COLO829 (cell line): ENCODE data around the gene ZCRB1.

Source experiments
- DNase-seq: peaks from one replicate; pipeline ENCODE4 v3.0.0; 2012; ENCODE audit warnings: low spot score

ZCRB1 gene

GRCh38 chr12:42327227-42327590 is 1.3 kb upstream of the ZCRB1 start:
- DNase-seq: no peak

- DNase-seq: no peak
These were observed 790 bp upstream of the ZCRB1 start for GRCh38 chr12:42326541-42327226.

GRCh38 chr12:42325326-42325652 is 605 bp downstream of the ZCRB1 start:
- DNase-seq: no peak

- DNase-seq: no peak
These were observed 2.0 kb downstream of the ZCRB1 start for GRCh38 chr12:42323856-42324255.

DNA sequence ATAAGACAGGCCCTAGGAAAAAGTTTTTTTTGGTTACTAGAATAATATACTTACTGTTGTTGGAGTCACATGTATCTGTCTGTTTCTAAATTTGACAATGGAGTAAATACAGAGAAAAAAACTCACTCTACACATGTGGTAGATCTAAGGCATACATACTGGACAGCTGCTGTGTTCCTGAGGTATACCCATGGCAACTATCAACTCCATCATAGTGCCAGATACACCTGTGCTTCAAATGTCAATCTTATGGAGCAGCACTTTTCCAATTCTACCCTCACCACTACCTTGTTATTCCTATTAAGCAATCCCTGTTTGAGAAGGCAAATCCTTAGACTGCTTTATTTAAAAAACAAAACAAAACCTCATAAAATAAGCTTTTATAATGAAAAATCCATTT is 3.3 kb downstream of the ZCRB1 start:
- no peak for DNase-seq

DNA sequence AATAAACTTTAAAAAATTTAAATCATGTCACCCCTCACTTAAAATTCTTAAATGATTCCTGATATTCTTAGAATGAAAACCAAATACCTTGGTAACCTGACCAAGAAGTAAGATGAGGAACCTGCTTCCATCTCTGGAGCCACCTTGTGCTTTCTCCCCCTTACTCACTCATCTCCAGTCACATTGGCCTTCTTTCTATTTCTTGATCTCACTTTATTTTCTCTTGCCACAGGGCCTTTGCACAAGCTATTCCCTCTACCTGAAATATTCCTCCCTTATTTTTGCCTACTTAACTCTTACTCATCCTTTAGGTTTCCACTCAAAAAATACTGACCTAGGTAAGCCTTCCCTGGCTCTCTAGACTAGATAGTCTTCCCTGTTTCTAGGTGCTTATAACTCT is 5.1 kb downstream of the ZCRB1 start:
- no peak for DNase-seq

DNA sequence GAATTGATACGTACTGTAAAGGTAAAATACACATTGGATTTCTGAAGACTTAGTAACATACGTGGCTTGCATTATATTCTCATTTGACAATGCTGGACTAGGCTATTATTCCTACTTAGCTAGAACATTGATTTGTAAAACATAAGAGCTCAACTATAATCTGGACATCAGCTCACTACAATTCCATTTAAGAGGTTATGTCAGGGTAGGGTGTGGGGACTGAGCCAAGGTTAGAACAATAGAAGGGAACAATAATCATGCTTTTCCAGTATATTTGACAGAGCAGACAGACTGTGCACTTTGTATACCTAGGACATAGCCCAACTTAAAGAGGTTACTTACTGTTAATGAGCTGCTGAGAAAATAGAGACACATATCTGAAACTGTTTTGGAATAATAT is 10.8 kb downstream of the ZCRB1 start:
- no peak for DNase-seq

GRCh38 chr12:42309996-42310395 is 15.9 kb downstream of the ZCRB1 start:
- DNase-seq: no peak

DNA sequence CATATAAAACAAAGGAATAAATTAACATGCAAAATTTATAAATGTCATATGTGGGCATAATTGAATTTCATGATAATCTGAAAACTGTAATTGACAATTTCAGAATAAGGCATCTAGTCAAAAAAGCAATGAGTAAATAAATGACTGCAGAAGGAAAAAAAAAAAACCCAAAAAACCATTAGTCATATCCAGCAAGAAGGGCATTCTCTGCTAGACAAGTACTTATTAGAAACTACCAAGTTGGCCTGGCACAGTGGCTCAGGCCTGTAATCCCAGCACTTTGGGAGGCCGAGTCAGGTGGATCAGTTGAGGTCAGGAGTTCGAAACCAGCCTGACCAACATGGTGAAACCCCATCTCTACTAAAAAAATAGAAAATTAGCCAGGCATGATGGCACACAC is 17.5 kb downstream of the ZCRB1 start:
- DNase-seq: no peak

DNA sequence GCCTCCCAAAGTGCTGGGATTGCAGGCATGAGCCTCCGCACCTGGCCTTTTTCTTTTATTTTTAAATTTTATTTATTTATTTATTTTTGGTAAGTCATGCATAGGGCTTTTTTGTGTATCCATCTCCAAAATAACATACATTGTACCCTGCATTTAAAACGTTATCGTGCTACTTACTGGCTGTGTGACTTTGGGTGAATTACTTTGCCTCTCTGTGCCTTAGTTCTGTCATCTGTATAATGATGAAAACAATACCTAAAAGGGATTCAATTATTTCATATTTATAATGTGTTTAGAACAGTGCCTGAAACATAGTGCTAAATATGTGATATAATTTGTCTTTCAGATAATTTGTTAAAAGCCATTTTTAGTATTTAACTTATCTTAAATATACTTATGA is 19.6 kb downstream of the ZCRB1 start:
- DNase-seq: no peak

DNA sequence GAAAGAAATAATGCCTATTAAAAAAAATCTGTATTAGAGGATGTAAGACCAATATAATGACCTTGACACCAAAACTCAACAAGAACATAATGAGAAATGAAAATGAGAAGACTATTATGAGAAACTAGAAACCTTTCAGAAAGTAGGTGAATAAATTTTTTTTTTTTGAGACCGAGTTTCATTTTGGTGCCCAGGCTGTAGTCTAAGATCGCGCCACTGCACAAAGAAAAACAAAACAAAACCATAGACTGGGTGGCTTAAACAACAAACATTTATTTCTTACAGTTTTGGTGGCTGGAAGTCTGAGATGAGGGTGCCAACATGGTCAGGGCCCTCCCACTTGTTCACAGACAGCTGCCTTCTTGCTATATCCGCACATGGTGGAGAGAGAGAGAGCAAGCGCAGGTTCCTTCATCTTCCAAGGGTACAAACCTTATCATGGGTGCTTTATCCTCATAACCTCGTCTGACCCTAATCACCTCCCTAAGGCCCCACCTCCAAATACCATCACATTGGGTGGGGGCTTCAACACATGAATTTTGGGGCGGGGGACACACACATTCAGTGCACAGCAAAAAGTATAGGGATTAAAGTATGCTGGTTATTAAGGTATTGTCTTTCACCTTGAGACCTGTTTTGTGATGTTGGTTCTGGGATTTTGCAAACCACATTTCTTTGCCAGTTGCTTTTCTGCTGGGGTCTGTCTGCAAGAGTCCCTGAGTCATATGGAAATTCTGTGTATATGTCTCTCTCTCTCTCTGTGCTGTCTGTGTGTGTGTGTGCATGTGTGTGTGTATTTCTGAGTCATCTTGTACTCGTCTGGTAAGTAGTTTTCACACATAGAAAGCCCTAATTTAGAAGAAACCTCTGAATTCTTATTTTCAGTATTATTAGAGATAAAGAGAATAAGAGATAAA is 26.2 kb downstream of the ZCRB1 start:
- DNase-seq: no peak

GRCh38 chr12:42298887-42299286 is 27.0 kb downstream of the ZCRB1 start:
- no peak for DNase-seq

DNA sequence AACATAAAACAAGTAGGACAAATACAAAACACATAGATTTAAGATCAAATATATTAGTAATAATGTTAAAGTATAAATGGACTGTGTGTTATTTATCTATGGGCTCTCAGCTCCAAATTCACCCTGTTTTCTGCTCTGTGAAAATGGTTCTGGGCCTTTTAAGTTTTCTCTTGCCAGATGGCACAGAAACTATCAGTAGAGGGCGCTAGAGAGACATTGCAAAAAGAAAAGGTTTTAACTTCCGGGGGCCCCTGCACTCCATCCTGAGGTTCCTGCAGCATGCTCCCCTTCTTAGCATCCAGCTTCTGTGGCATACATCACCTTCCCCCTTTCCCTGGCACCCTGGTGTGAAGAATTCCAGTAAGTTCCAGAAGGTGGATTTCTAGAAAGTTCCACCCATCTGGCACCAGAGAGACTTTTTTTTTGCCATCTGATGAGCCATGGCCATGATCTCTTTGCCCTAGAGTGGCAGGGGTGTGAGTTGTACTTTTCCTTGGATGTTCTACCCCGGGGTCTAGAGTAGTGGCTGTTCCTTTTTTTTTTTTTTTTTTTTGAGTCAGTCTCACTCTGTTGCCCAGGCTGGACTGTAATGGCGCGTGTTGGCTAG is 29.3 kb downstream of the ZCRB1 start:
- no peak for DNase-seq

DNA sequence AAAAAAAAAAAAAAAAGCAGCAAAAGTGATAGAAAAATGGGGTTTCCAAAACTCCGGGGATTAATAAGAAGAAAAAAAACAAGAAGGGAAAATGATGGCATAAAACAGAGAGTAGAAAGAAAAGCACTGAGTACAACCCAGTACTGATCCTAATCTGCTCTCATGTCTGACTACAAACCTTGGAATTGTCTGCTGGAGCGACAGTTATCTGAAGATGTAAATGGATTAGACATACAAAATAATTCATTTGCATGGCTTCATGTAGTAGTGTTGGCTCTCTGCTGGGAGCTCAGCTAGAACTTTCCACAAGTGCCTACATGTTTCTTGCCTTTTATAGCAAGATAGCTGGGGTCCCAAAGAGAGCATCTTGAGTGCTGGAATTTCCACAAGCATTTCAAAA is 34.2 kb downstream of the ZCRB1 start:
- no peak for DNase-seq

GRCh38 chr12:42288544-42288943 is 37.4 kb downstream of the ZCRB1 start:
- DNase-seq: no peak

- DNase-seq: no peak
These were observed 39.2 kb downstream of the ZCRB1 start for GRCh38 chr12:42286741-42287140.

DNA sequence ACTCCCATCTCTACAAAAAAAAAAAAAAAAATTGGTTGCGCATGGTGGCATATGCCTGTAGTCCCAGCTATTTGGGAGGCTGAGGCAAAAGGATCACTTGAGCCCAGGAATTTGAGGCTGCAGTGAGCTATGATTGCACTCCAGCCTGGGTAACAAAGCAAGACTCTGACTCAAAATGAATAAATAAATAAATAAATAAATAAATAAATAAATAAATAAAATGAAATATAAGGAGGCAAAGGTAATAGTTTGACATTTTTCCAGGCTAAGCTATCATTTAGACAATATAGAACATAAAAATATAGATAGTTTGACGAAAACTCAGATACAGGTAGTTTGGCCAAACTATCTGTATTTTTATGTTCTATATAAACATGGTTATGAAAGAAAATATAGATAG is 40.5 kb downstream of the ZCRB1 start:
- DNase-seq: no peak

GRCh38 chr12:42284876-42285275 is 41.0 kb downstream of the ZCRB1 start:
- no peak for DNase-seq

DNA sequence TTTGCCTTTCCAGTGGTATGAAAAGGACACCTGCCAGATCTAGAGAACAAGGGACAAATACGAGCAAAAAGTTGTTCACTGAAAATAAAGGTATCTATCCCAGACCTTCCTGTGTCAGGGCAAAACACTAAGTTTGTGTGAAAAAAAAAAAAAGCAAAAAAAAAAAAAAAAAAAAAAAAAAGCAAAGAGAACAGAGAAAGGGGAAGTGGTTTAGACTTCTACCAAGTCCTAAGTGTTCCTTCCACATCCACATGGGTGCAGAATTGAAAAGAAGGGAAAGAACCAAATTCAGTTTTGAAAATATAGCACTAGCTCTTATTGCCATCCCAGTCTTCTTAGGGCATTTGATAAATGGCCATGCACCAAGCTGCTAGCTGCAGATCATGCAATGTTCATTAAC is 41.7 kb downstream of the ZCRB1 start:
- DNase-seq: no peak

DNA sequence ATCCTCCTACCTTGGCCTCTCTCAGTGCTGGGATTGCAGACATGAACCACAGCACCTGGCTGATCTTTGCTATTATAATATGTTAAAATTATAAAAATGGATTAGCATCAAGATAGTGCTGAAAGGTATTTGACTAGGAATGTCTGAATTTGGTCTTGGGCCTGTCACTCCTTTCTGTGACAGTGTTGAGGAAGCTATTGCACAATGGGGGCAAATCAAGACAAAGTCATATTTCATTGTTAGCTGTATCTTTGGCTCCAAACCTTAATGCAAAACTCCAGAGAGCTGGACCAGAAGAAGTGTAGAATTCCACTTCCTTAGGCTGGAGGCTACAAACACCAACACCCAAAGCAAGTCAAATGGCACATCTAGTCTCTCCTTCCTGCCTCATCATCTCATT is 42.2 kb downstream of the ZCRB1 start:
- no peak for DNase-seq

- no peak for DNase-seq
These were observed 43.6 kb downstream of the ZCRB1 start for GRCh38 chr12:42282294-42282693.

DNA sequence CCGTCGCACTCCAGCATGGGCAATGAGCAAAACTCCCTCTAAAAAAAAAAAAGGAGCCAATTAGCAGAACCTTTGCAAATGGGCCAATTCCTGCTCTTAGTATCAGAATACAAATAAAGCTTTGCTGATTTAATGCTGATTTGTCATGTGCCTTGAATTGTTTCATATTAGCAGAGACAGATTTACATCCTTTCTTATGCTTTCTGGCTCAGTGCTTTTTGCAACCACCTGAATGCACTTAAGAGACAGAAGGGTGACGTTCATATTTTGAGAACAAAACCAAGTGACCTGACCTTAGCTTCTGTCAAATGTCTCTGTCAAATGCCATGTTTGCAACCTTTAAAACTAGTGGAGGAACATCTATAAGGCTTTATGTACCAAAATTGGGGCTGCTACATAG is 44.0 kb downstream of the ZCRB1 start:
- no peak for DNase-seq

GRCh38 chr12:42281278-42281677 is 44.6 kb downstream of the ZCRB1 start:
- DNase-seq: no peak
